H1 (cell line): ENCODE results near the gene KIAA1671.

Source experiments
- ATF3 ChIP-seq: IDR thresholded peaks from 2 replicates; pipeline ENCODE4 v1.6.1; 2011; ENCODE audit warnings: low read depth, mild to moderate bottlenecking, low read length; ENCODE audit not compliant: insufficient read depth
- CTCF ChIP-seq, 3 experiments: IDR thresholded peaks; 1 replicate in 2 of 3; 2 replicates in 1 of 3; pipeline versions ENCODE4 v1.5.1 to v1.6.1; 2011; ENCODE audit warnings: low read length in 3 of 3, mild to moderate bottlenecking in 3 of 3, inconsistent platforms in 2 of 3, low read depth in 1 of 3, moderate library complexity in 1 of 3; ENCODE audit not compliant: insufficient read depth in 1 of 3; ENCODE audit errors: control extremely low read depth in 1 of 3
- EGR1 ChIP-seq: IDR thresholded peaks from 2 replicates; pipeline ENCODE4 v1.6.1; 2011; ENCODE audit warnings: low read depth, low read length, borderline replicate concordance
- FOSL1 ChIP-seq: IDR thresholded peaks from 2 replicates; pipeline ENCODE4 v1.6.1; 2011; ENCODE audit warnings: mild to moderate bottlenecking, low read depth, low read length, moderate library complexity; ENCODE audit not compliant: insufficient read depth
- GABPA ChIP-seq: IDR thresholded peaks from 2 replicates; pipeline ENCODE4 v1.6.1; 2011; ENCODE audit warnings: mild to moderate bottlenecking, low read length, moderate library complexity, borderline replicate concordance; ENCODE audit not compliant: insufficient read depth
- JUND ChIP-seq: IDR thresholded peaks from 2 replicates; pipeline ENCODE4 v1.6.1; 2011; ENCODE audit warnings: mild to moderate bottlenecking, improper control_type of control experiment, low read length
- POLR2A ChIP-seq, 2 experiments: IDR thresholded peaks; 1 replicate in 1 of 2; 2 replicates in 1 of 2; pipeline ENCODE4 v1.6.1; 2011; ENCODE audit warnings: low read depth in 2 of 2, low read length in 2 of 2, mild to moderate bottlenecking in 2 of 2; ENCODE audit errors: control extremely low read depth in 1 of 2
- POLR2AphosphoS5 ChIP-seq: IDR thresholded peaks from 2 replicates; pipeline ENCODE4 v1.6.1; 2011; ENCODE audit warnings: low read depth, low read length
- RAD21 ChIP-seq, 2 experiments: IDR thresholded peaks in 1 of 2; conservative IDR thresholded peaks in 1 of 2; 2 replicates each; pipeline ENCODE4 v1.6.1; 2011; ENCODE audit warnings: low read depth in 2 of 2, low read length in 2 of 2, improper control_type of control experiment in 1 of 2, inconsistent platforms in 1 of 2, mild to moderate bottlenecking in 1 of 2, moderate library complexity in 1 of 2
- RNF2 ChIP-seq: fragments of 200-900, 300-1000 bp; sonication (generic); IDR thresholded peaks from 2 replicates; pipeline ENCODE4 v1.7.1; 2016; ENCODE audit warnings: borderline replicate concordance, low read depth, mild to moderate bottlenecking, antibody characterized with exemption, low read length; ENCODE audit not compliant: poor library complexity, severe bottlenecking; ENCODE audit errors: missing control alignments
- SAP30 ChIP-seq: fragments of 300-600 bp; sonication (generic); IDR thresholded peaks from 2 replicates; pipeline ENCODE4 v1.7.1; 2012; ENCODE audit warnings: low read length, moderate library complexity, mild to moderate bottlenecking, inconsistent platforms; ENCODE audit not compliant: insufficient read depth, insufficient replicate concordance

- TF ChIP-seq CTCF (IDR thresholded peaks at IDR 0.05; ENCODE audit: control extremely low read depth in 1 of 3, insufficient read depth in 1 of 3, low read depth in 1 of 3, low read length in 3 of 3) = no peak
- no peak for TF ChIP-seq RAD21 (IDR thresholded peaks at IDR 0.05 in 1 of 2, conservative IDR thresholded peaks at IDR 0.05 in 1 of 2; ENCODE audit: low read depth in 2 of 2, low read length in 2 of 2)
- TF ChIP-seq FOSL1 = no peak
- TF ChIP-seq RNF2 = no peak
- no peak for TF ChIP-seq POLR2A (IDR thresholded peaks at IDR 0.05; ENCODE audit: control extremely low read depth in 1 of 2, low read depth in 2 of 2, low read length in 2 of 2)
- TF ChIP-seq EGR1 = no peak
- TF ChIP-seq ATF3 = no peak
- no peak for TF ChIP-seq GABPA
- TF ChIP-seq JUND = no peak
- no peak for TF ChIP-seq POLR2AphosphoS5
- TF ChIP-seq SAP30 = no peak
Observed at GRCh38 chr22:25232301-25232700, 279.8 kb downstream of the KIAA1671 start.
